PFSK-1 (cell line): ENCODE results near the gene SORCS1.

Experiments
- FOXP2 ChIP-seq: optimal IDR thresholded peaks from 2 replicates; pipeline ENCODE3; 2011; ENCODE audit warnings: borderline replicate concordance, control low read depth, inconsistent platforms; ENCODE audit not compliant: insufficient read depth; ENCODE audit errors: extremely low read length, extremely low read depth
- POLR2AphosphoS5 ChIP-seq: IDR thresholded peaks from 2 replicates; pipeline ENCODE4 v1.6.1; 2012; ENCODE audit warnings: low read depth, mild to moderate bottlenecking, control low read depth, low read length, moderate library complexity
- SIN3A ChIP-seq: IDR thresholded peaks from 2 replicates; pipeline ENCODE4 v1.6.1; 2012; ENCODE audit warnings: mild to moderate bottlenecking, low read length, moderate library complexity, borderline replicate concordance; ENCODE audit not compliant: insufficient read depth
- TAF1 ChIP-seq: IDR thresholded peaks from 2 replicates; pipeline ENCODE4 v1.6.1; 2012; ENCODE audit warnings: low read length, control low read depth, borderline replicate concordance; ENCODE audit not compliant: insufficient read depth
- TF ChIP-seq, protein P1 (sequence below), 2 experiments: IDR thresholded peaks; 2 replicates each; pipeline versions ENCODE4 v1.6.1 to v1.8.0; 2011 to 2012; ENCODE audit warnings: low read depth in 2 of 2, low read length in 2 of 2, control low read depth in 1 of 2, inconsistent platforms in 1 of 2, mild to moderate bottlenecking in 1 of 2, moderate library complexity in 1 of 2; ENCODE audit not compliant: insufficient read depth in 1 of 2

The SORCS1 gene

DNA sequence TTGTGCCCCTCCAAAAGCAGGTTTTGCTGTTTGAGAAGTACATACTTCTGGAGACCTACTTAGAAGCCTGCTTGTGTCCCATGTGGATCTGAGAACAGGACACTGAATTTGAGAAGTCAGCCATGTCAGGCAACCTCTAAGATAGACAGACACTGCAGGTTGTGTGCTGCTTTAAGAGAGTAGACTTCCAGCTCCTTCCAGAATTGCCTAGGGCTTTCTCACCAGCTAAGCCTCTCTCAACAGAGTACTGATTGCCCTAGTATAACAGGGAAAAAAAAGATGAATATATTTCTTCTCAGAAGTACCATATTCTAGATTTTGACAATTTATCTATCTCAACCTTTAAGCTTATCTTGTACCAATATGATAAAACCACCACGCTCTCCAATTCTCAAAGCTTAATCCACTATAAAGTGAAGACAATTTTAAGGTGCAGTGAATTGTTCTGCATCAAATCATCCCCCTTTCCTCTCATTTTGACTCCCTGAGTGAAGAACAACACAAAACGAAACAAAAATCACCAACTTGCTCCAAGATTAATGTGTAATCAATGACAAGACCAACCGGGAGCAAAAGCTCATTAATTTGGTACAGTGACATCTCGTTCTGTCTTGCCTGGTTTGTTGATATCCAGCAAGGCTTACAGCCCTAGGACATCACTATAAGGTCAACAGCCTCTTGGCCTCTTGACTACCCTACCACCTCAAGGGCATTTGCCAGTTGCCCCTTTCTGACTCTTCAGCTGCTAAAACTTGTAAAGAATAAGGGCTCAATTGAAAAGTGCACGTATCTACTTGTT is 214.6 kb downstream of the SORCS1 start:
- TF ChIP-seq SIN3A (no peak), FOXP2 (no peak), TAF1 (no peak), POLR2AphosphoS5 (no peak)
- TF ChIP-seq, protein P1, sequence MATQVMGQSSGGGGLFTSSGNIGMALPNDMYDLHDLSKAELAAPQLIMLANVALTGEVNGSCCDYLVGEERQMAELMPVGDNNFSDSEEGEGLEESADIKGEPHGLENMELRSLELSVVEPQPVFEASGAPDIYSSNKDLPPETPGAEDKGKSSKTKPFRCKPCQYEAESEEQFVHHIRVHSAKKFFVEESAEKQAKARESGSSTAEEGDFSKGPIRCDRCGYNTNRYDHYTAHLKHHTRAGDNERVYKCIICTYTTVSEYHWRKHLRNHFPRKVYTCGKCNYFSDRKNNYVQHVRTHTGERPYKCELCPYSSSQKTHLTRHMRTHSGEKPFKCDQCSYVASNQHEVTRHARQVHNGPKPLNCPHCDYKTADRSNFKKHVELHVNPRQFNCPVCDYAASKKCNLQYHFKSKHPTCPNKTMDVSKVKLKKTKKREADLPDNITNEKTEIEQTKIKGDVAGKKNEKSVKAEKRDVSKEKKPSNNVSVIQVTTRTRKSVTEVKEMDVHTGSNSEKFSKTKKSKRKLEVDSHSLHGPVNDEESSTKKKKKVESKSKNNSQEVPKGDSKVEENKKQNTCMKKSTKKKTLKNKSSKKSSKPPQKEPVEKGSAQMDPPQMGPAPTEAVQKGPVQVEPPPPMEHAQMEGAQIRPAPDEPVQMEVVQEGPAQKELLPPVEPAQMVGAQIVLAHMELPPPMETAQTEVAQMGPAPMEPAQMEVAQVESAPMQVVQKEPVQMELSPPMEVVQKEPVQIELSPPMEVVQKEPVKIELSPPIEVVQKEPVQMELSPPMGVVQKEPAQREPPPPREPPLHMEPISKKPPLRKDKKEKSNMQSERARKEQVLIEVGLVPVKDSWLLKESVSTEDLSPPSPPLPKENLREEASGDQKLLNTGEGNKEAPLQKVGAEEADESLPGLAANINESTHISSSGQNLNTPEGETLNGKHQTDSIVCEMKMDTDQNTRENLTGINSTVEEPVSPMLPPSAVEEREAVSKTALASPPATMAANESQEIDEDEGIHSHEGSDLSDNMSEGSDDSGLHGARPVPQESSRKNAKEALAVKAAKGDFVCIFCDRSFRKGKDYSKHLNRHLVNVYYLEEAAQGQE (IDR thresholded peaks at IDR 0.05; ENCODE audit: insufficient read depth in 1 of 2, low read depth in 2 of 2, low read length in 2 of 2), result no peak

DNA sequence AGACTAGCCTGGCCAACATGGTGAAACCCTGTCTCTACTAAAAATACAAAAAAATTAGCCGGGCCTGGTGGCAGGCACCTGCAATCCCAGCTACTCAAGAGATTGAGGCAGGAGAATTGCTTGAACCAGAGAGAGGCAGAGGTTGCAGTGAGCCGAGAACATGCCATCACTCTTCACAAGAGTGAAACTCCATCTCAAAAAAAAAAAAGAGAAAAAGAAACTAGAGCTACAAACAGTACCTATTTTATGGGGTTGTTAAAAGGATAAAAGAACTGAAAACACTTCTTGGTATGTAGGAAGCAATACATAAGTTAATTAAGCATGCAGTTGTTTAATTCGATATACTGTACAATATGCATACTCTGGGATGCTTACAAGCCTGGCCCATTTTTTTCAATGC is 216.9 kb downstream of the SORCS1 start:
- TF ChIP-seq, protein P1 (IDR thresholded peaks at IDR 0.05; ENCODE audit: insufficient read depth in 1 of 2, low read depth in 2 of 2, low read length in 2 of 2), result no peak

DNA sequence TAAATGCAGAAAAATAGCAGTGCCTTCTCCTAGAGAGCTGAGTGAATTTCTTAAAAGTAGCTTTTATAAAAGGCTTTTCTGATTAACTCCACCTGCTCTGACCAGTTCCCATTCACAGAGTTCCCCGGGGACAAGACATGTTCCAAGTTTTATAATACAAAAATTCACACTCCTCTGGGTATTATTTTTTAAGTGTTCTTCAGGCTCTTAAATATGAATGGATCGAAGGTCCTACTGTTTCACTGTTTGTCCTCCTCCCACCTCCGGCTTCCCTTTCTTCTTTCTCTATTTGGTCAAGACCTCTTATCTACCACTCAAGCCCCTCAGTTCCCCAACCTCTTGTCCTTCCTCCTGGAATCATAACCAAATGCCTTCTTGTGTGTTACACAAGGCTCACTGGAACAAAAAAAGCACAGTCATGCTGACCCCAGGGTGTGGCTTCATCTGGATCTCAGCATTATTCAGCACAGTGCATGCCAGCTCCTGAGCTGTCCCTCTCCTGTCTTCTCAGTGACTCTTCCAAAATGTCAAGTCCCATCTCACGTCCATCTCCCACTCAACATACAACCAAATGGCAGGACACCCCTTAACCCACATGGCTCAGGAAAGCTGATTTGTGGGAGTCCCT is 222.4 kb downstream of the SORCS1 start:
- TF ChIP-seq SIN3A (no peak), TAF1 (no peak), FOXP2 (no peak), POLR2AphosphoS5 (no peak)
- TF ChIP-seq, protein P1 (IDR thresholded peaks at IDR 0.05; ENCODE audit: insufficient read depth in 1 of 2, low read depth in 2 of 2, low read length in 2 of 2), result no peak

GRCh38 chr10:106941297-106942034 is 223.0 kb downstream of the SORCS1 start:
- TF ChIP-seq FOXP2, result no peak
- TF ChIP-seq SIN3A, result no peak
- no peak for TF ChIP-seq TAF1
- TF ChIP-seq POLR2AphosphoS5, result no peak
- TF ChIP-seq, protein P1 (IDR thresholded peaks at IDR 0.05; ENCODE audit: insufficient read depth in 1 of 2, low read depth in 2 of 2, low read length in 2 of 2), result no peak
